Measurements from ENCODE around the gene EIF4G1. TPM values are rescaled to one million over a fixed set of nuclear protein-coding genes. Genes with fewer than 3 reads are reported as not detected.

Gene EIF4G1
- total RNA-seq, 1 donor = 234 TPM

DNA sequence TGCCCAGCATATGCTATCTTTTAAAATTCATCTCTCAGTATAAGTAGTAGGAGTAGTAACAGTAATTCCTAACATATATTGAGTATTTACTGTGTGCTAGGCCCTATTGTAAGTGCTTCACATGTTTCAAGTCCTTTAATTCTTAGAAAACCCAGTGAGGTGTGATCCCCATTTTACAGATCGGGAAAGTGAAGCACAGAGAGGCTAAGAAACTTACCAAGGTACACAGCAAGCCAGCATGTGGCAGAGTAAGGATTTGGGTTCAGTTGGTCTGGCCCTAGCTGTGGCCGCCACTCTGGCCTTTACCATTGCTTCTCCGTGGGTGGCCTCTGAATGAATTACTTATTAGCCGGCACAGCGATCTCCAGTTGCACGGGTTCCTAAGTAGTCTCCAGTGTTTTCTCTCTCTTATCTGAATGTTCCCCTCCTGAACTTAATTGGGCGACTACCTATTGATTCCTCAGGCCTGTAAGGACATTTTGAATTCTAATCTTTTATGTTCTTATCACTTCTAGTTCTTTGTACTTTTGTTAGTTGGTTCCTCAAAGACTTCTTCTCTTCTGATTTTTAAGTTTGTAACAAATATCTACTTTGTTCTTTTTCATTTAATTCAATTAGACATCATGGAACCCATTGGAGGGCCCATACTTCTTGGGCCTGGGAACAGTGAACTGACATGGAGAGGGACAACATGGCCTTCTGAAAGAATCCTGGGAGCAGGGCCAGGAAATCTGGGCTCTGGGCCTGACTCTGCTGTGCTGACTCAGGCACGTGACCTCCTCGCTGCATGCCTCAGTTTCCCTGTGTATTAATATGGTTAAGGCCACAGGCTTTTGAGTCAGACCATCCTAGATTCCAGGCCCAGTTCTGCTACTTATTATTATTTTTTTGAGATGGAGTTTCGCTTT, 35.4 kb downstream of the EIF4G1 start:
- TF ChIP-seq, protein P1, sequence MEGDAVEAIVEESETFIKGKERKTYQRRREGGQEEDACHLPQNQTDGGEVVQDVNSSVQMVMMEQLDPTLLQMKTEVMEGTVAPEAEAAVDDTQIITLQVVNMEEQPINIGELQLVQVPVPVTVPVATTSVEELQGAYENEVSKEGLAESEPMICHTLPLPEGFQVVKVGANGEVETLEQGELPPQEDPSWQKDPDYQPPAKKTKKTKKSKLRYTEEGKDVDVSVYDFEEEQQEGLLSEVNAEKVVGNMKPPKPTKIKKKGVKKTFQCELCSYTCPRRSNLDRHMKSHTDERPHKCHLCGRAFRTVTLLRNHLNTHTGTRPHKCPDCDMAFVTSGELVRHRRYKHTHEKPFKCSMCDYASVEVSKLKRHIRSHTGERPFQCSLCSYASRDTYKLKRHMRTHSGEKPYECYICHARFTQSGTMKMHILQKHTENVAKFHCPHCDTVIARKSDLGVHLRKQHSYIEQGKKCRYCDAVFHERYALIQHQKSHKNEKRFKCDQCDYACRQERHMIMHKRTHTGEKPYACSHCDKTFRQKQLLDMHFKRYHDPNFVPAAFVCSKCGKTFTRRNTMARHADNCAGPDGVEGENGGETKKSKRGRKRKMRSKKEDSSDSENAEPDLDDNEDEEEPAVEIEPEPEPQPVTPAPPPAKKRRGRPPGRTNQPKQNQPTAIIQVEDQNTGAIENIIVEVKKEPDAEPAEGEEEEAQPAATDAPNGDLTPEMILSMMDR (IDR thresholded peaks at IDR 0.05; ENCODE audit: insufficient read depth, low read length) = no peak
- no peak for DNase-seq (ENCODE audit: low read depth)
- no peak overlapping the region for H3K4me3 ChIP-seq (ENCODE audit: low read depth, low read length)

DNA sequence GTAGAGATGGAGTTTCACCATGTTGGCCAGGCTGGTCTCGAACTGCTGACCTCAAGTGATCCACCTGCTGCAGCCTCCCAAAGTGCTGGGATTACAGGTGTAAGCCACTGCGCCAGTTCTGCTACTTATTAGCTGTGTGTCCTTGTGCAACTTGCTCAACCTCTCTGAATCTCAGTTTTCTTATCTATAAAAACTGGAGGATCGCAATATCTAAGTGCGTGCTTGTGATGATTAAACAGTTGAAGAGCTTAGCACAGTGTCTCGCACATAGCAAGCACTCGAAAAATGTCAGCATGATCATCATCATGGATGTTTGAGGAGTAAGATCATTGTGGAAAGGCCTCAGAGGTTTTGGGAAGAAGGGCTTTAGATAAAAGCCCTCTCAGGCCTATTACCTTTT, 36.2 kb downstream of the EIF4G1 start:
- DNase-seq (ENCODE audit: low read depth) = no peak

DNA sequence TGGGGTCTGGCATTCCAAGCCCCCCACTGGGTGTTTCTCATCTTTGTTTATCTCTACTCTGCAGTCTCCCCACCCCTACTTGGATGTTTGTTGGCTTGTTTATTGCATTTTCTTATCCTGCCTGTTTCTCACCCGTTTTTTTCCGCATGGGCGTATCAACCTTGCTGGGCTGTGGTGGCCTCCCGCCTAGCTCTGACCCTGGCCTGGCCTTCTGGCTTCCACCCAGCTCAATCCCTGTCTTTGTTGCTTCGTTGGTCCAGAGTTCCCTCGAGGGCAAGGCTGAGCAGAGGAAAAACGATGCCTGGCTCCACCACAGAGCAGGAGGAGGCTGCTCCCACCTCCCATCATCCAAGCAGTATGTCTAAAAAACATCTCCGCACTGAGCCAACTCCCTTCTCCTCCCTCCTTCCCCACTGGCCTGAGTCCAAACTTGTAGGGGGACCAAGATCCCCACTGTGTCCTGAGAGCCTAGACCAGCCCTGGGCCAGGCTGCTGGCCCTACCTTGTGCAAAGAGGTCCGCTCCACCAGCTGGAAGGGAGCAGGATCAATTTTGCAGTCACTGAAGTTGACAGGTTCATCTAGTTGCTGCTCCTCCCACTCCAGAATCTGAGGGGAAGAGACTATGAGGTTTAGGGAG, 37.2 kb downstream of the EIF4G1 start:
- TF ChIP-seq, protein P1 (IDR thresholded peaks at IDR 0.05; ENCODE audit: insufficient read depth, low read length) = no peak
- no peak for DNase-seq (ENCODE audit: low read depth)
- no peak overlapping the region for H3K4me3 ChIP-seq (ENCODE audit: low read depth, low read length)

More for the DNA sequence above, 36.2 kb downstream of the EIF4G1 start:
- TF ChIP-seq, protein P1 (IDR thresholded peaks at IDR 0.05; ENCODE audit: insufficient read depth, low read length) = no peak
- no peak overlapping the region for H3K4me3 ChIP-seq (ENCODE audit: low read depth, low read length)

DNA sequence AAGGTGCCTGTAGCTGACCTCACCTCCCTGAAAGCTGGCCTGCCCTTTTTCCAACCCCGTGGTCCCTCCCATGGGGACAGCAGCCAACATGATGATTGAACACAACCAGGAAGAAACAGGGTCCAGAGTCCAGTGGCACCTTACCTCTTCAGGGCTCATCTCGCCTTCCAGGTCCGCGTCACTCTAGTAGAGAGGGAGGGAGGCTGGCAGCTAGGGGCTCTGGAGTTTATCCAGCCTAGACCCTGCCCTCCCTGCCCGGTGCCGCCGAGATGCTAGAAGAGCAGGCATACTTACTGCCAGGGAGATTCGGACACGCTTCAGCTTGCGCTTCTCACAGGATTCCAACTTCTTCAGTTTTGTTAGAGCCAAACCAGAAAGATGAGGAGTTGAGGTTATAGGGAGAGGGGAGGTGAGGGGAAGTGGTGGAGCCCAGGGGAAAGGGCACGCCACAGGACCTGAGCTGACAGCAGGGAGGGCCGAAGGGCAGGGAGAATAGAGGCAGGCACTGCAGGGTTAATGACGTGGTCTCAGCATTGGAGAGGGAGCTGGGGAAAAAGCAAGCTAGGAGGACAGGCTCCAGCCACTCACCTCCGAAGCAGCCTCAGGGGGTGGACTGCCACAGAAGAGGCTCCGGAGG, 37.9 kb downstream of the EIF4G1 start:
- TF ChIP-seq, protein P1 (IDR thresholded peaks at IDR 0.05; ENCODE audit: insufficient read depth, low read length) = no peak
- DNase-seq (ENCODE audit: low read depth) = no peak
- H3K4me3 ChIP-seq (ENCODE audit: low read depth, low read length) = no peak overlapping the region

DNA sequence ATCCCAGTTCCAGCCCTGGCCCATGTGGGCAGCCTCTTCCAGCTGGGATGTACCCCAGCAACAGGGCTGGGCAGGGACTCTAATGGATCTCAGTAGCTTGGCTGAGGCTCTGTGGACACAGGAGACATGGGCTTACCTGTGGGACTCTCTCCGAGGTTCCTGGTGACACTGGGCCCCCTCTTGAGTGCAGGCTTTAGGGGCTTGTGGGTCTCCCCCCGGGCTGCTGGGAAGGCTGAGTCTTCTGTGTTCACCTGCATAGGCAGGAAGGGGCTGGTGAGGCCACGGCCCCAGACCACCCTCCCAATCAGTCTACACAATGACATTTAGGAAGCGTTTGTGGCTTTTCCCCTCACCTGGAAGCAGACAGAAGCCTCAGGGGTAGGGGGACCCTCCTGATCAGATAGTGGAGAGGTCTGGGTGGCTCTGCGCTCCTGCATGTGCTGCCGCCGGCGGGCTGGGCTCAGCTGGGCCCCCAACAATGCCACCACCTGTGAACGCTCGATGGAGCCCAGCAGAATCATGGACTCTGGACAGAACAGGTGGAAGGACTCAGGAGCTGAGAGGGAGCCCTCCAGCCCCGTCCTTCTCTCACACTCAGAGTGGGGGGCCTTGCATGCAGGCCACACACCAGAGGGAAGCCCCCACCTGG, 38.6 kb downstream of the EIF4G1 start:
- TF ChIP-seq, protein P1 (IDR thresholded peaks at IDR 0.05; ENCODE audit: insufficient read depth, low read length) = no peak
- H3K4me3 ChIP-seq (ENCODE audit: low read depth, low read length) = no peak overlapping the region
- no peak for DNase-seq (ENCODE audit: low read depth)

DNA sequence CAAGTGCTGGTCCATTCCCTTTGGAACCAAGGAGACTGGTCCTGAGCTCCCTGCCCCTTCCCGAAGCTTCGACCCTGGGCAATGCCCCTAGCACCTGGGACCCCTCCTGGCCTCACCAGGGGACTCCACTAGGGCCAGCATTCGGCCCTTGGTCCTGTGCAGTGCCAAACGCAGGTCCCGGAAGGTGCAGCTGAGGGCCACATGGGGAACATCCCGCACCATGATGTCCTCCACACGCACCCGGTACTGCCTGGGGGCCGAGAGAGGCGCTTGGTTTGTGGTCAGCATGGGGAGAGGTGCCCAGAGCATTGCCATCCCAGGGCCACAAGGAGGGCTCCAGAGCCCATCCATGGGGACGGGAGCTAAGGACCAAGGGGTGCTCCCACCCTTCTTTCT, 39.1 kb downstream of the EIF4G1 start:
- no peak overlapping the region for H3K4me3 ChIP-seq (ENCODE audit: low read depth, low read length)
- TF ChIP-seq, protein P1 (IDR thresholded peaks at IDR 0.05; ENCODE audit: insufficient read depth, low read length) = no peak
- no peak for DNase-seq (ENCODE audit: low read depth)

All from fibroblast of the aortic adventitia (primary cell).